ENCODE measurements around the gene ALOXE3.
"Not testable (repeated sequence)": the region's sequence is repeated elsewhere in the genome, so short reads cannot be mapped to it uniquely, and the experiment has no call there.

Gene ALOXE3

GRCh38 chr17:8121681-8122421 is 3.5 kb upstream of the ALOXE3 start:
- no peak for DNase-seq (ENCODE audit: low read depth)

- no peak for DNase-seq (ENCODE audit: low read depth)
Observed at GRCh38 chr17:8121407-8121680, 3.0 kb upstream of the ALOXE3 start.

GRCh38 chr17:8120520-8121406 is 2.4 kb upstream of the ALOXE3 start:
- peak; percentile 46 for DNase-seq (ENCODE audit: low read depth)

GRCh38 chr17:8119581-8120519 is 1.5 kb upstream of the ALOXE3 start:
- peak; percentile 70 for DNase-seq (ENCODE audit: low read depth)

GRCh38 chr17:8118769-8119580 is 661 bp upstream of the ALOXE3 start:
- DNase-seq (ENCODE audit: low read depth), result peak; percentile 73

- no peak for DNase-seq (ENCODE audit: low read depth)
Observed at GRCh38 chr17:8117367-8117979, 841 bp downstream of the ALOXE3 start.

GRCh38 chr17:8116776-8117175 is 1.5 kb downstream of the ALOXE3 start:
- no peak for DNase-seq (ENCODE audit: low read depth)

- no peak for DNase-seq (ENCODE audit: low read depth)
Observed at GRCh38 chr17:8110907-8111306, 7.4 kb downstream of the ALOXE3 start.

- no peak for DNase-seq (ENCODE audit: low read depth)
Observed at GRCh38 chr17:8110456-8110804, 7.9 kb downstream of the ALOXE3 start.

- peak; percentile 70 for DNase-seq (ENCODE audit: low read depth)
Observed at GRCh38 chr17:8109661-8110455, 8.5 kb downstream of the ALOXE3 start.

GRCh38 chr17:8108972-8109660 is 9.2 kb downstream of the ALOXE3 start:
- DNase-seq (ENCODE audit: low read depth), result no peak

GRCh38 chr17:8106980-8107379 is 11.3 kb downstream of the ALOXE3 start:
- DNase-seq (ENCODE audit: low read depth), result not testable (repeated sequence)

GRCh38 chr17:8105957-8106398 is 12.3 kb downstream of the ALOXE3 start:
- DNase-seq (ENCODE audit: low read depth), result no peak

- DNase-seq (ENCODE audit: low read depth), result no peak
Observed at GRCh38 chr17:8104911-8105310, 13.4 kb downstream of the ALOXE3 start.

GRCh38 chr17:8103549-8103948 is 14.8 kb downstream of the ALOXE3 start:
- no peak for DNase-seq (ENCODE audit: low read depth)

GRCh38 chr17:8101721-8102120 is 16.6 kb downstream of the ALOXE3 start:
- DNase-seq (ENCODE audit: low read depth), result no peak

- no peak for DNase-seq (ENCODE audit: low read depth)
Observed at GRCh38 chr17:8100763-8101162, 17.6 kb downstream of the ALOXE3 start.

GRCh38 chr17:8100111-8100510 is 18.2 kb downstream of the ALOXE3 start:
- no peak for DNase-seq (ENCODE audit: low read depth)

- no peak for DNase-seq (ENCODE audit: low read depth)
Observed at GRCh38 chr17:8096541-8096940, 21.8 kb downstream of the ALOXE3 start.

- DNase-seq (ENCODE audit: low read depth), result no peak
Observed at GRCh38 chr17:8095361-8095760, 23.0 kb downstream of the ALOXE3 start.
